AG09319 (cell line): ENCODE results near the gene NAMPT.
"Not testable (repeated sequence)": the region's sequence is repeated elsewhere in the genome, so short reads cannot be mapped to it uniquely, and the experiment has no call there.

Experiments
- DNase-seq: peaks from one replicate; pipeline ENCODE4 v3.0.0-alpha.2; 2010; ENCODE audit warnings: low read depth; ENCODE audit errors: extremely low read depth
- TF ChIP-seq, protein P1 (sequence below): IDR thresholded peaks from 2 replicates; pipeline ENCODE4 v1.5.1; 2011; ENCODE audit warnings: low read depth, mild to moderate bottlenecking, inconsistent platforms, low read length, moderate library complexity

Gene NAMPT

DNA sequence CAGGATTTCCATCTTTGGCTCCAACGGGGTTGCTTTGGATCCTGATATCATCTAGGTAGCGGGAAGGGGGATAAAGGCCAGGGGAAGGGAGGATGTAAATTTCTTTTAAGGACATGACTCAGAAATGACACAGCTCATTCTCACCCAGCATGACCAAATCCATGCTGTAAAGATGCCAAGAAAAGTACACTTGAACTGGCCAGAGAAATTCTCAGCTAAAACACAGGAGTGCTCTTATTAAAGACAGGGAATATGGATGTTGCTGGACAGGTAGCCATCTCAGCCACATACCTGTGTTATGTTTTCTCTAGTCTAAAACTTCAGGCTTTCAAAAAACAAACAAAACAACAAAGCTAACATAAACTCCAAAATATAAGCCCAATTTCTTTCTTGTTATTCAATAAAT lies 68.3 kb downstream of the NAMPT start:
- DNase-seq: peak; percentile 80
- TF ChIP-seq, protein P1, sequence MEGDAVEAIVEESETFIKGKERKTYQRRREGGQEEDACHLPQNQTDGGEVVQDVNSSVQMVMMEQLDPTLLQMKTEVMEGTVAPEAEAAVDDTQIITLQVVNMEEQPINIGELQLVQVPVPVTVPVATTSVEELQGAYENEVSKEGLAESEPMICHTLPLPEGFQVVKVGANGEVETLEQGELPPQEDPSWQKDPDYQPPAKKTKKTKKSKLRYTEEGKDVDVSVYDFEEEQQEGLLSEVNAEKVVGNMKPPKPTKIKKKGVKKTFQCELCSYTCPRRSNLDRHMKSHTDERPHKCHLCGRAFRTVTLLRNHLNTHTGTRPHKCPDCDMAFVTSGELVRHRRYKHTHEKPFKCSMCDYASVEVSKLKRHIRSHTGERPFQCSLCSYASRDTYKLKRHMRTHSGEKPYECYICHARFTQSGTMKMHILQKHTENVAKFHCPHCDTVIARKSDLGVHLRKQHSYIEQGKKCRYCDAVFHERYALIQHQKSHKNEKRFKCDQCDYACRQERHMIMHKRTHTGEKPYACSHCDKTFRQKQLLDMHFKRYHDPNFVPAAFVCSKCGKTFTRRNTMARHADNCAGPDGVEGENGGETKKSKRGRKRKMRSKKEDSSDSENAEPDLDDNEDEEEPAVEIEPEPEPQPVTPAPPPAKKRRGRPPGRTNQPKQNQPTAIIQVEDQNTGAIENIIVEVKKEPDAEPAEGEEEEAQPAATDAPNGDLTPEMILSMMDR: no peak

DNA sequence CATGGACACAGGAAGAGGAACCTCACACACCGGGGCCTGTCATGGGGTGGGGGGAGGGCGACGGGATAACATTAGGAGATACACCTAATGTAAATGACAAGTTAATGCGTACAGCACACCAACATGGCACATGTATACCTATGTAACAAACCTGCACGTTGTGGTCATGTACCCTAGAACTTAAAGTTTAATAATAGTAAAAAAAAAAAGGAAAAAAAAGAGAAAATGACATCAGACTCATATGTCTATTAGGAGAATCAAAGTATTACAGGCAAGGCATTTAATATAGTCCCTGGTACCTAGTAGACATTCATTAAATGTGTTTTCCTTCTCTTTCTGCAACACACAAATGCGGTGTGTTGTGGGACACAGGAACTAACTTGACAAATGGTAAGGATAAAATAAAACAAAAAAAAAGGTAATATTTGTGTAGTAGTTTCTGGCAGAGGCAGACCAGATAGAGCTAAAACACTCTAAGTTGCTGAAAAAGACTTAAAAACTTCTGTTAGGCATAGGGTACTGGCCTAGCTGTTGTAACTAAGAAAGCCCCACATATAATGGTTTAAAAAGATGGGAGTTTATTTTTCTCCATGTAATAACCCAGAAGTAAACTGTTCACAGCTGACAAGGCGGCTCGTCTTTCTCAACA lies 68.8 kb downstream of the NAMPT start:
- TF ChIP-seq, protein P1: no peak
- DNase-seq: no peak

DNA sequence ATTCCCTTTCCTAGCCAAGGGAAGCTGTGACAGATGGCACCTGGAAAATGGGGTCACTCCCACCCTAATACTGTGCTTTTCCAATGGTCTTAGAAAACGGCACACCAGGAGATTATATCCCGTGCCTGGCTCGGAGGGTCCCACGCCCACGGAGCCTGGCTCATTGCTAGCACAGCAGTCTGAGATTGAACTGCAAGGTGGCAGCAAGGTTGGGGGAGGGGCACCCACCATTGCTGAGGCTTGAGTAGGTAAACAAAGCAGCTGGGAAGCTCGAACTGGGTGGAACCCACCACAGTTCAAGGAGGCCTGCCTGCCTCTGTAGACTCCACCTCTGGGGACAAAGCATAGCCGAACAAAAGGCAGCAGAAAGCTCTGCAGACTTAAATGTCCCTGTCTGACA lies 75.8 kb downstream of the NAMPT start:
- not testable (repeated sequence) for DNase-seq

DNA sequence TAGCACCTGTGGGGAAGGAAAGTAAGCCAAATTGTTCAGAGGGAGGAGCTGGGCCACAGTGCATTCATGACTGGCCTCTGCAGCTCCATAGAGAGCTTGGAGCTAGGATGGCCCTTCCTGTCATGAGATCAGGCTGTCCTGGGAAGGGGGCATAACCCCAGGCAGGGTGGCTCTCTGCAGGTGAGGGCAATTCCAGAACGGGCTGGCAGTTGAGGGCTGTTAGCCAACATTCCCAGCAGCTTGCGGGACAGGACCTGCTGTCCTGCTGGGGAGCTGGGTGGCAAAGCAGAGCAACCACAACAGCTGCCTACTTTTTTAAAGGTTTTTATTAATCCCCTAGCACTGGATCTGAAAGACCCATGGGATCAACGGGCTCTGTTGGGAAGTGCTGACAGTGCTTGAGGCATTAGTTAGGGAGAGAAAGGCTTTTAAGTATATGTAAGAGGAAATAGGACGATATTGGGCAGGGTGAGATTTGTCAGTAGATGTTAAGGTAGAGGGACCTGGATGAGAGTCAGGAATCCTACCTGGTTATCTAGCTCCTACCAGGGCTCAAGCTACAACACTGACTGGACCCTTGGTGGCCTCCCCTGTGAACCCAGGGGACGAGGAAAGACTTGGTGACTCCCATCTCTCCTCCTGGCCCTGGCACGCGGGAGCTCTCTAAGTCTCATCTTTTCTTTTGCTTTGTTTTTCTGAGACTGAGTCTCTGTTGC lies 77.8 kb downstream of the NAMPT start:
- TF ChIP-seq, protein P1: no peak
- DNase-seq: no peak

DNA sequence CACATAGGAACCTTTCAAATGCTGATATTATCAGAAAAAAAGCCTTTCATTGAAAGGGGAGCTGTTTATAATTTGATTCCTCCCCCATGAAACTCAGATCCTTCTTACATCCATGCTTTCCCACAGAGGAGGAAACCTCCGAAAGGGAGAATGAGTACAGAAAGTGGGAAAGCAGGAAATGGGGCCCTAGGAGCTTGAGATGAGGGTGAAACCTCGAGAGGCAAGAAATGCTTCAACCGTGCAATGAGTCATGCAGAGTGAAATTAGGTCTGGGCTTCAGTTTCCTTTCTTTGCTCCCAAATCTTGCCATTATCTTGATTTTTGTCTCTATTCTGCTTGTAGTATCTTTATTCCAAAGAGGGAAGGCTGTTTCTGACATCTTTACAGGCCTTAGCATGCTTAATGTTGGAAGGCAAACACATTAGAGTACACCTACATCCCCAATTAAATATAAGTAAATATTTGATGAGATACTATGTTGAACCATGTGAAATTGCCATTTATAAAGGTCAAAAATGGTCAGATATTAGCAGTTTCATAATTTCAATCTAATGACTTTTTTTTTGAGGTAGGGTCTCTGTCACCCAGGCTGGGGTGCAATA lies 79.1 kb downstream of the NAMPT start:
- TF ChIP-seq, protein P1: no peak
- DNase-seq: no peak

DNA sequence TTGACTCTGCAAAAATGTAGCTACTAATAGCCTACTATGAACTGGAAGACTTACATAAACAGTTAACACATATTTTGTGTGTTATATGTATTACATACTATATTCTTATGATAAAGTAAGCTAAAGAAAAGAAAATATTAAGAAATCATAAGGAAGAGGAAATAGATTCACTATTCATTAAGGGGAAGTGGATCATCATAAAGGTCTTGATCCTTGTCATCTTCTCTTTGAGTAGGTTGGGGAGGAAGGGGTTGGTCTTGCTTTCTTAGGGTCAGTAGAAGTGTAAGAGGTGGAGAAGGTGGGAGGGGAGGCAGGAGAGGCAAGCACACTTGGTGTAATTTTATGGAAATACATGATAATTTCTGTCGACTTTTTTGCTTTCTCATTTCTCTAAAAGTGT lies 81.3 kb downstream of the NAMPT start:
- TF ChIP-seq, protein P1: no peak
- no peak for DNase-seq

DNA sequence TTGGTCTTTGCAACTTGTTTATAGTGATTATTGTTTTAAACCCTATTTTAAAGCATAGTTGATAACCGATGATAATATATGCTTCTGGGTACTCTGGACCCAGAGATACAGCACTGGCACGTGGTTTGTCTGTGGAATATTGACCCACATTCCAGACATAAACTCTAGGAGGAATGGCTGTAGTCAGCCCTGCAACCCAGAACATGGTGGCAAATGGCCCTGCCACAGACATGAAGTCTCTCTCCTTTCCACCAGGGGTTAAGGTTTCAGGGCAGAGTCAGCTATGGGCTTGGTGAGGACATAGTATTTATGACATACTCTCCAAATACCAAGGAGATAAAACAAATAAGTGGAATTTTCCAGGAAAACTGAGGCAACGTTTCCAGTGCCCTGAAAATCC lies 83.6 kb downstream of the NAMPT start:
- TF ChIP-seq, protein P1: no peak
- DNase-seq: no peak
